C4-2B (cell line): ENCODE measurements around the gene ARHGAP15.
"Not testable (repeated sequence)": the region's sequence is repeated elsewhere in the genome, so short reads cannot be mapped to it uniquely, and the experiment has no call there.

Experiments
- H3K27ac ChIP-seq: fragments of 450-650 bp; 2 replicates; pipeline ENCODE4 v1.5.1; 2017
- CTCF ChIP-seq: fragments of 450-650 bp; conservative IDR thresholded peaks from 2 replicates; pipeline ENCODE4 v1.5.1; 2017; ENCODE audit warnings: mild to moderate bottlenecking
- ZFX ChIP-seq: fragments of 450-650 bp; IDR thresholded peaks from 2 replicates; pipeline ENCODE4 v1.6.1; 2017

ARHGAP15 gene

GRCh38 chr2:143533846-143534245, 404.6 kb downstream of the ARHGAP15 start:
- H3K27ac ChIP-seq, result no peak overlapping the region
- TF ChIP-seq CTCF (no peak), ZFX (no peak)

GRCh38 chr2:143535802-143536201, 406.6 kb downstream of the ARHGAP15 start:
- H3K27ac ChIP-seq, result no peak overlapping the region
- TF ChIP-seq ZFX, result no peak
- TF ChIP-seq CTCF, result no peak

- not testable (repeated sequence) for H3K27ac ChIP-seq
Observed at GRCh38 chr2:143541899-143542298, 412.7 kb downstream of the ARHGAP15 start.

GRCh38 chr2:143545059-143545948, 416.1 kb downstream of the ARHGAP15 start:
- TF ChIP-seq CTCF, result no peak
- no peak for TF ChIP-seq ZFX
- no peak overlapping the region for H3K27ac ChIP-seq

GRCh38 chr2:143545949-143546255, 416.7 kb downstream of the ARHGAP15 start:
- TF ChIP-seq CTCF, result no peak
- no peak for TF ChIP-seq ZFX
- no peak overlapping the region for H3K27ac ChIP-seq

- TF ChIP-seq CTCF (no peak), ZFX (no peak)
Observed at GRCh38 chr2:143548032-143548431, 418.8 kb downstream of the ARHGAP15 start.

GRCh38 chr2:143550500-143550899, 421.3 kb downstream of the ARHGAP15 start:
- TF ChIP-seq CTCF (no peak), ZFX (no peak)
- H3K27ac ChIP-seq, result no peak overlapping the region

More at GRCh38 chr2:143548032-143548431, 418.8 kb downstream of the ARHGAP15 start:
- no peak overlapping the region for H3K27ac ChIP-seq
